NCI-H82 treated with DMSO at 0.1 percent for 48 hours (cell line): ENCODE measurements around the gene EIF4E2.
A peak's percentile ranks its signal among the peaks of the same experiment; 100 is the strongest.

ENCODE experiments used
- DNase-seq: peaks from one replicate; lab custom pipeline; 2025; ENCODE audit not compliant: unreplicated experiment; lab: John Stamatoyannopoulos, UW

Gene EIF4E2

DNA sequence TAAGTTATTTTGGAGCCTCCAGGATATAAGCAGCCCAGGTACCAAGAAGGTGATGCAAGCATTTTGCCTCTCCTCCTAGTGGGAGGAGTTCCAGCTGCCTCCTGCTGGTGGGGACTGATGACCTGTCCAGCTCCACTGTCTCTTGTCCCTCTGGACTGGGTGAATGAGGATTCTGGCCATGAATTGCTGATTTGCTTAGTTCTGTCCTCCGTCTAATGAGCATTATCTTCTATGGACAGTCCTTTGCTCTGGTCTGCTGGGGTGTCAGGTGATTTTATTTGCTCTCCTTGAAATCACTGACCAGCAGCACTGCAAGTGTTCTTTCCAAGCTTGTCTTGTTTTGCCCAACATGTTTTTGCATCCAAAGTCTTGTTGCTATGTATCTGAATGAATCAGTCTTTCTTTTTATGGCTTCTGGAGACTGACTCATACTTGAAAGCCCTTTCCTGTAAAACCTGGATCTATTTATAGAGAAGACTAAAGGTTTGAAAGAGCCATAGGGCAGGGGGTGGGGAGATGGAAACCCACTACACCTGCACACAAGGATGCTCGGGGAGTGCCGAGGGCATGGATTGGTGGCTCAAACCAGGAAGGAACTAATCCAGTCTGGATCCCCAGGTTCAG lies 42.4 kb downstream of the EIF4E2 start:
- DNase-seq, result no peak

DNA sequence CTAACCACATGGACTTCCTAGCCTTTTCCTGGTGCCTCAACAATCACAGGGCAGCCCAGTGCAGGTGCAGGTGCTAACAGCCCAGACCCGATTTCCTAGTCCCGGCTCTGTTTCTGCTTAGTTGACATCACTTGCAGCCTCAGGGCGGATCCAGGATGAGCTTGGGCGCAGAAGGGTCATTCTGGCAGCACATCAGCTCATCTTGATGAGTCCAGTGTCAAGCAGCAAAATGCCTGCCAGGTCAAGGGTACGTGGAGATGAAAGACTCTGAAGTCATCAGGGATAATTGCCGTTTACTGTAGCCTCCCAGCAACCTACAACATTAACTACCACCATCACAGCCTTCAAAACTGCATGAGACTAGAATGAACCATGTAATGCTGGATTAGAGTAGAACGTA lies 43.5 kb downstream of the EIF4E2 start:
- no peak for DNase-seq

- DNase-seq, result no peak
These were observed 47.0 kb downstream of the EIF4E2 start for GRCh38 chr2:232597362-232598079.

DNA sequence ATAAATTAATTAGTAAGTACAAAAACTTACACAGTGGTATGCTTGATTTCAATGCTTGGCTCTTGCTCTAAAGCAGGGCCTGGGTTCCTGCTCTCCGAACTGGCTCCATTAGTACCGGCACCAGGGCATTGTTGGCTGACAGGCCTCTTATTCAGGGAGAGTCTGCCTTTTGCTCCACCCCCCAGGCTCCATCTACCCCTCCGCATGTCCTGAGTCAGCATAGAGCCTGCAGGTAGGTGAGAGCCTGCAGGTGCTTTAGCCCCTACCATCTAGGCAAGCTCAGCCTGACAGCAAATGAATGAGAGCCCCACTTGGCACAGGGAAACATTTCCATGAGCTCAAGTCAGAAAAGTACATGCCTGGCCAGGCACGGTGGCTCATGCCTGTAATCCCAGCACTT lies 47.8 kb downstream of the EIF4E2 start:
- DNase-seq, result no peak

DNA sequence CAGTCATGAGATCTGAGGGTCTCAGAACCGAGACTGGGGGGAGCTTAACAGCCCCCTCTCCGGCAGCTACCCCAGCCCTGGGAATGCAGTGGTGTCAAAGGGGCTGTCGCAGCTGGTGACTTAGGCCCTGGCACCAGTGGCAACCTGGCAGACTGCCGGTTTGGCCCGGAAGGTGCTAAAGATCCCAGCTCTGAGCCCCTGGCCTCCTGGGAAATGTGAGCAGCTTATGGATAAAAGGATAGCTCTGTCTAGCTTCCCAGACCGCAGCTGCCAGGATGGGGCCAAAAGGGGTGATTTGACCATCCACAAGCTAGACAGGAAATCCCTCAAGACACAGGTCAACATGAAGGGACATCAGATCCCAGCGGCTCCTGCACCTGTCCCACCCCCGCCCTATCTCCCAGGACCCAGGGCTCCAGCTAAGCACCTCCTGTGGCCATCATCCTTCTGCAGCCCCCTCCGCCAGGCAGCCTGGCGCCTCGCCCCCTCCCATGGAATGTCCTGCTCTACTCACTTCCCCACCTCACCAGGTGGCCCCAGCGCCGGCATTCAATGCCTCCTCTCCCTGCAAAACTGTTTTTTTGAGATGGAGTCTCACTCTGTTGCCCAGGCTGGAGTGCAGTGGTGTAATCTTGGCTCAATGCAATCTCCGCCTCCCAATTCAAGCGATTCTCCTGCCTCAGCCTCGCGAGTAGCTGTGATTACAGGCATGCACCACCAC lies 49.7 kb downstream of the EIF4E2 start:
- peak; percentile 11 for DNase-seq

DNA sequence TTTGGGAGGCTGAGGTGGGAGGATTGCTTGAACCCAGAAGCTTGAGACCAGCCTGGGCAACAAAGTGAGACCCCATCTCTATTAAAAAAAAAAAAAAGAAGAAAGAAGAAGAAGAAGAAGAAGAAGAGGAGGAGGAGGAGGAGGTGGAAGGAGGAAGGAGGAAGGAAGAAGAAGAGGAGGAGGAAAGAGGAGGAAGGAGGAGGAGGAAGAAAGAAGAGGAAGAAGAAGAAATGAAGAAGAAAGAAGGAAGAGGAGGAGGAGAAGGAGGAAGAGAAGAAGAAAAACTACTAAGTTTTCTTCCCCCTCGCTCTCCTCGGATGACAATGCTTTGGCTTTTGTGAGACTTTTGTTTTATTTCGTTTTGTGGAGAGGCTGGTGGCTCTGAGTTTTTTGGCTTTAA lies 52.8 kb downstream of the EIF4E2 start:
- no peak for DNase-seq

DNA sequence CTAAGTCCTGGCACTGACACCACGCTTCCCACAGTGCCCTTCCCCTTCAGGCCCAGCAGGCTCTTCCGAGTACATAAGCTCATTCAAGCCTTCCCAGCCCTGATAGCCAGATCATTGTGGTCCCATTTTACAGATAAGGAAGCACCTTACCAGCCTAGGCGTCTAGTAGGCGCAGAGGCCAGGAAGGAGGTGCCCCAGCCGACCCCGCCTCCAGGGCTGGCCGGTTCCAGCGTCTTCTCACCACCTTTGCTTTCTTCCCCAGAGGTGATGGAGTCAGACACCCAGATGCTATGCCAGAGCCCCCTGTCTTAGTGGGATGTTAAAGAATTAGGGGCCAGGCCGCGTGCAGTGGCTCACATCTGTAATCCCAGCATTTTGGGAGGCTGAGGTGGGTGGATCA lies 54.0 kb downstream of the EIF4E2 start:
- DNase-seq, result no peak

- no peak for DNase-seq
These were observed 56.5 kb downstream of the EIF4E2 start for GRCh38 chr2:232607011-232607410.

- no peak for DNase-seq
These were observed 59.1 kb downstream of the EIF4E2 start for GRCh38 chr2:232609607-232610006.

- DNase-seq, result no peak
These were observed 59.6 kb downstream of the EIF4E2 start for GRCh38 chr2:232610081-232610480.

- DNase-seq, result no peak
These were observed 60.6 kb downstream of the EIF4E2 start for GRCh38 chr2:232611061-232611460.

DNA sequence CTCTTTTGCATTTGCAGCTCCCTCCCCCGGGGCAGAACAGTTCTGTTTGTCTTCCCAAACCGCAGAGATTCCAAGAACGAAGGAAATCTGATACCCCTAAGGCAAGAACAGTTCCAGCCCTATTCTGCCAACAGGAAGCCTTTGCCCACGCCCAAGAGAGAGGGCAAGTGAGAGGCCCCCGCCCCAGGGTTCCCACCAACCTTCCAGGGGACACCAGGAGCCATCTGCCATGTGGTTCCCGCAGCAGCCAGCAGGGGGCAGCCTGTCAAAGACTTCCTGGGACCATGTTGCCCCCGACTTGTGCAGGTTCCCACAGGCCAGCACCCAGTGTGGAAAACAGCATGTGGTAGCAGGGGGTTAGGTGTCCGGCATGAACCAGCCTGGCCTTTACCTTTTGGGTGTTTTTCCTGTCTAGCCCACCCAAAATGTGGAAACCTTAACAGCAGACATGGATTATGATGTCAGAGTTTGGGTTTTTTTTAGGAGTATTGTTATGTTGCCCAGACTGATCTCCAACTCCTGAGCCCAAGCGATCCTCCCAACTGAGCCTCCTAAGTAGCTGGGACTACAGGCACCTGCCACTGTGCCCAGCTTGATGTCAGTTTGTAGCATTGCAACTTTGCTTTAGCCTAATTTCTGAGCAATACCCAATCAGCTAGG lies 61.2 kb downstream of the EIF4E2 start:
- no peak for DNase-seq

DNA sequence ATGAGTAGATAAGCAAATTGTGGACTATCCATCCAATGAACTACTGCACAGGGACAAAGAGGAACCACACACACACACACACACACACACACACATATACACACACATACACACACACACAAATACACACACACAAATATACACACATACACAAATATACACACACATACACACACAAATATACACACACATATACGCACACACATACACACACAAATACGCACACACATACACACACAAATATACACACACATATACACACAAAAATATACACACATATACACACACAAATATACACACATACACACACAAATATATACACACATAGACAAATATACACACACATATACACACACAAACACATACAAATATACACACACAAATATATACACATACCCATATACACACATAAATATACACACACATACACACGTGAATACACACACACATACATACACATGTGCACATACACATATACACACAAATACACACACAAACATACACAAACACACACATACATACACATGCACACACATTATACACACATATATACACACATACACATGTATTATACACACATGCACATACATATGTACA lies 63.1 kb downstream of the EIF4E2 start:
- DNase-seq, result no peak

- no peak for DNase-seq
These were observed 64.8 kb downstream of the EIF4E2 start for GRCh38 chr2:232615339-232615738.
